OCI-LY7 (cell line): ENCODE results near the gene SLC22A4. TPM values are rescaled to one million over a fixed set of nuclear protein-coding genes. Genes with fewer than 3 reads are reported as not detected.

Experiments used
- BruUV-seq: library from RNA; stranded (reverse); fragments of 400-500 nt; replicated peaks from 2 replicates; lab custom pipeline; 2021; lab: Mats Ljungman, UMichigan
- CTCF ChIA-PET: fragments of 300-600 bp; sonication (Branson Sonifier 250); formaldehyde crosslinking; loops from one replicate; lab custom pipeline; 2022; ENCODE audit warnings: antibody characterized with exemption; ENCODE audit not compliant: unreplicated experiment; lab: Charles Lee
- POLR2A ChIA-PET: fragments of 300-600 bp; sonication (Branson Sonifier 250); formaldehyde crosslinking; loops from one replicate; lab custom pipeline; 2022; ENCODE audit warnings: antibody characterized with exemption; lab: Charles Lee
- DNase-seq: peaks from one replicate; pipeline ENCODE4 v3.0.0-alpha.2; 2015; ENCODE audit warnings: low spot score
- H2AFZ ChIP-seq: fragments of 200-600 bp; sonication (generic), shearing (Covaris generic); 2 replicates; pipeline ENCODE4 v1.6.1; 2014; ENCODE audit warnings: mild to moderate bottlenecking, antibody characterized with exemption, low read length, moderate library complexity
- H3K27ac ChIP-seq: fragments of 200-600 bp; sonication (generic); 2 replicates; pipeline ENCODE4 v1.5.1; 2014; ENCODE audit warnings: mixed run types, low read depth, mild to moderate bottlenecking, moderate library complexity, low read length, inconsistent platforms; ENCODE audit not compliant: poor library complexity, severe bottlenecking
- H3K36me3 ChIP-seq: fragments of 200-600 bp; sonication (generic); 2 replicates; pipeline ENCODE4 v1.6.1; 2014; ENCODE audit warnings: mild to moderate bottlenecking, antibody characterized with exemption, low read length, moderate library complexity, mixed read lengths; ENCODE audit not compliant: insufficient read depth
- H3K4me1 ChIP-seq: fragments of 200-600 bp; sonication (generic); 2 replicates; pipeline ENCODE4 v1.5.1; 2014; ENCODE audit warnings: mild to moderate bottlenecking, low read length; ENCODE audit not compliant: insufficient read depth, poor library complexity, severe bottlenecking
- H3K4me2 ChIP-seq: fragments of 200-600 bp; sonication (generic); 2 replicates; pipeline ENCODE4 v1.6.1; 2014; ENCODE audit warnings: mild to moderate bottlenecking, low read length
- H3K4me3 ChIP-seq: fragments of 200-600 bp; sonication (generic); 2 replicates; pipeline ENCODE4 v1.5.1; 2014; ENCODE audit warnings: mild to moderate bottlenecking, low read depth, low read length; ENCODE audit not compliant: poor library complexity, severe bottlenecking
- H3K79me2 ChIP-seq: fragments of 200-600 bp; sonication (generic); 2 replicates; pipeline ENCODE4 v1.6.1; 2016; ENCODE audit warnings: low read depth, mild to moderate bottlenecking, low read length, moderate library complexity, mixed read lengths; ENCODE audit not compliant: insufficient read depth
- H3K9me2 ChIP-seq: fragments of 200-600 bp; sonication (generic); 2 replicates; pipeline ENCODE4 v1.6.1; 2016; ENCODE audit warnings: mild to moderate bottlenecking, low read length, mixed read lengths; ENCODE audit not compliant: insufficient read depth
- H3K9me3 ChIP-seq: fragments of 200-600 bp; sonication (generic); 2 replicates; pipeline ENCODE4 v1.6.1; 2014; ENCODE audit warnings: mild to moderate bottlenecking, mixed run types, low read length, mixed read lengths
- H4K20me1 ChIP-seq: fragments of 200-600 bp; sonication (generic); 2 replicates; pipeline ENCODE4 v1.6.1; 2014; ENCODE audit warnings: mild to moderate bottlenecking, antibody characterized with exemption, low read length, moderate library complexity, mixed read lengths; ENCODE audit not compliant: insufficient read depth
- EZH2phosphoT487 ChIP-seq: fragments of 200-600 bp; sonication (generic); IDR thresholded peaks from 2 replicates; pipeline ENCODE4 v1.6.1; 2018; ENCODE audit warnings: low read depth, borderline replicate concordance, mild to moderate bottlenecking, mixed run types, antibody characterized with exemption, low read length, moderate library complexity, mixed read lengths
- intact Hi-C: fragments of 100-400 bp; cut with micrococcal nuclease; formaldehyde crosslinking; loops from one replicate; pipeline ENCODE4 v1.10.0; 2022; ENCODE audit not compliant: unreplicated experiment
- total RNA-seq, 2 experiments: library from RNA; depleted of rRNA in 1 of 2; stranded (reverse); fragments of >200 nt in 1 of 2; shearing (Covaris generic) in 1 of 2; gene quantifications; 2 replicates each; pipeline ENCODE4 v1.2.3, GENCODE V29; 2014 to 2022
- TF ChIP-seq, protein P1 (sequence below): fragments of 200-600 bp; sonication (generic); conservative IDR thresholded peaks from 2 replicates; pipeline ENCODE4 v1.5.1; 2014; ENCODE audit warnings: mild to moderate bottlenecking, antibody characterized with exemption, low read length, moderate library complexity, mixed read lengths

Gene SLC22A4
- total RNA-seq, 2 experiments from 2014 or later, result not detected

DNA sequence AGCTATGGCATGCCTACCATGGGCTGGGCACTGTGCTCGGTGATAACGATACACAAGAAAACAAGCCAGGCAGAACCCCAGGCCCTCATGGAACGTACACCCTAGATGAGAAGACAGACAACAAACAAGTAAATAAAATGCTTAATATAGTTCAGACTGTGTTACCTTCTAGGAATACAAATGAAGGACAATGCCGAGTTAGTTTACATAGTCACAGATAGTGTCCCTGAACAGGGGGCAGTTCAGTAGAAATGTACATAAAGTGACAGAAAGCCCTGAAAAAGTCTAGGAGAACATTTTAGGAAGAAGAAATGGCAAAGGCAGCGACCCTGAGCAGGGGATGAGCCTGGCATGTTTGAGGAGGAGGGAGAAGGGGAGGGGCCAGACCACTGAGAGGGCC, 97.1 kb downstream of the SLC22A4 start:
- peaks cover 22% of the 10 kb centered on the region for H3K4me1 ChIP-seq
- no peaks in the 10 kb centered on the region for H4K20me1 ChIP-seq
- H3K27ac ChIP-seq, result no peak overlapping the region
- no peak overlapping the region for H3K4me3 ChIP-seq
- ChIA-PET POLR2A (interaction anchor here (0.7 kb wide), 1 partner anchor 14 kb away, joined by 3 read pairs; no protein-coding TSS in a partner anchor), CTCF (interaction anchor here (0.7 kb wide), 1 partner anchor 201 kb away, joined by 3 read pairs; no protein-coding TSS in a partner anchor)
- no peaks in the 10 kb centered on the region for H3K9me2 ChIP-seq
- H2AFZ ChIP-seq, result no peak overlapping the region
- intact Hi-C loops, result no loop called here
- no peaks in the 10 kb centered on the region for H3K9me3 ChIP-seq
- no TSS peak for BruUV-seq
- TF ChIP-seq, protein P1, sequence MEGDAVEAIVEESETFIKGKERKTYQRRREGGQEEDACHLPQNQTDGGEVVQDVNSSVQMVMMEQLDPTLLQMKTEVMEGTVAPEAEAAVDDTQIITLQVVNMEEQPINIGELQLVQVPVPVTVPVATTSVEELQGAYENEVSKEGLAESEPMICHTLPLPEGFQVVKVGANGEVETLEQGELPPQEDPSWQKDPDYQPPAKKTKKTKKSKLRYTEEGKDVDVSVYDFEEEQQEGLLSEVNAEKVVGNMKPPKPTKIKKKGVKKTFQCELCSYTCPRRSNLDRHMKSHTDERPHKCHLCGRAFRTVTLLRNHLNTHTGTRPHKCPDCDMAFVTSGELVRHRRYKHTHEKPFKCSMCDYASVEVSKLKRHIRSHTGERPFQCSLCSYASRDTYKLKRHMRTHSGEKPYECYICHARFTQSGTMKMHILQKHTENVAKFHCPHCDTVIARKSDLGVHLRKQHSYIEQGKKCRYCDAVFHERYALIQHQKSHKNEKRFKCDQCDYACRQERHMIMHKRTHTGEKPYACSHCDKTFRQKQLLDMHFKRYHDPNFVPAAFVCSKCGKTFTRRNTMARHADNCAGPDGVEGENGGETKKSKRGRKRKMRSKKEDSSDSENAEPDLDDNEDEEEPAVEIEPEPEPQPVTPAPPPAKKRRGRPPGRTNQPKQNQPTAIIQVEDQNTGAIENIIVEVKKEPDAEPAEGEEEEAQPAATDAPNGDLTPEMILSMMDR, result no peak
- no peak for TF ChIP-seq EZH2phosphoT487
- H3K4me2 ChIP-seq, result no peak overlapping the region
- H3K79me2 ChIP-seq, result no peaks in the 10 kb centered on the region
- DNase-seq, result no peak
- no peaks in the 10 kb centered on the region for H3K36me3 ChIP-seq

DNA sequence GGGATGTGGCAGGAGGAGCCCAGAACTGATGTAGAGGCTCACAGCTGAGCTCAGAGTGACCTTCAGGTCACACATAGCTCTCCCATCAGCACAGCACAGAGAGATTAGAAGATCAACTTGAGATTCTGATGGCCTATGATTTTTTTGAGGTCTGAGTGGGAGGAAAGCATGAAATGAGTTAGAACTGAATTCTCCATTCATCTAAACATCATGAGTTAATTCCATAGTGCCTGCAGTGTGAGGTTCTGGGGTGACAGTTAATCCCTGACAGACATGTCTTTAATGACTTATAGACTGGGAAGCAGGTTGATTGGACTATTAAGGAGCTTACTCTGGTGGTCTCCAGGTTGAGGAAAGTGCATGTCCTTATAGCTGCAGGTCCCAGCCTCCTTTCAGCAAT, 97.7 kb downstream of the SLC22A4 start:
- Histone ChIP-seq H2AFZ (no peak overlapping the region), H3K36me3 (no peaks in the 10 kb centered on the region), H3K4me1 (peaks cover 17% of the 10 kb centered on the region), H4K20me1 (no peaks in the 10 kb centered on the region), H3K79me2 (no peaks in the 10 kb centered on the region), H3K27ac (no peak overlapping the region), H3K4me3 (no peak overlapping the region), H3K4me2 (no peak overlapping the region), H3K9me2 (no peaks in the 10 kb centered on the region), H3K9me3 (no peaks in the 10 kb centered on the region)
- intact Hi-C loops, result no loop called here
- no peak for TF ChIP-seq EZH2phosphoT487
- TF ChIP-seq, protein P1, result no peak
- ChIA-PET POLR2A (interaction anchor here (0.9 kb wide), 1 partner anchor 106 kb away, joined by 3 read pairs; no protein-coding TSS in a partner anchor), CTCF (interaction anchor here (0.6 to 0.8 kb wide), 2 partner anchors 109 to 133 kb away, joined by 3 read pairs; no protein-coding TSS in a partner anchor)
- no TSS peak for BruUV-seq
- no peak for DNase-seq

DNA sequence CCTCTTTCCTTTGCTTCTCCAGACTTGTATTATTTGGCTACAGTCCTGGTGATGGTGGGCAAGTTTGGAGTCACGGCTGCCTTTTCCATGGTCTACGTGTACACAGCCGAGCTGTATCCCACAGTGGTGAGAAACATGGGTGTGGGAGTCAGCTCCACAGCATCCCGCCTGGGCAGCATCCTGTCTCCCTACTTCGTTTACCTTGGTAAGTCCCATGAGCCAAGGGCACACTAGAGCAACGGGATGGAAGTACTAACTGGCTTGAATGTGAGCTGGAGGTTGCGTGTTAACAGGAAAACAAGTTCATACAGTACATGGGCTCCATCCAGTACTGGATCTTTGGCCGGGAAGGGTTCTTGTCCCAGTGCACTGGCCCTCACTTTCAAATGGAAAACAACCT, 98.2 kb downstream of the SLC22A4 start:
- intact Hi-C loops, result no loop called here
- no peaks in the 10 kb centered on the region for H3K36me3 ChIP-seq
- no peak overlapping the region for H3K4me3 ChIP-seq
- no peaks in the 10 kb centered on the region for H3K9me3 ChIP-seq
- no TSS peak for BruUV-seq
- H3K4me1 ChIP-seq, result peaks cover 14% of the 10 kb centered on the region
- H2AFZ ChIP-seq, result no peak overlapping the region
- POLR2A ChIA-PET, result interaction anchor here (0.9 kb wide), 1 partner anchor 106 kb away, joined by 3 read pairs; no protein-coding TSS in a partner anchor
- DNase-seq, result no peak
- no peaks in the 10 kb centered on the region for H4K20me1 ChIP-seq
- H3K4me2 ChIP-seq, result no peak overlapping the region
- TF ChIP-seq EZH2phosphoT487, result no peak
- TF ChIP-seq, protein P1, result no peak
- no peak overlapping the region for H3K27ac ChIP-seq
- H3K79me2 ChIP-seq, result no peaks in the 10 kb centered on the region
- CTCF ChIA-PET, result interaction anchor here (0.6 to 0.8 kb wide), 2 partner anchors 108 to 133 kb away, joined by 3 read pairs; no protein-coding TSS in a partner anchor
- H3K9me2 ChIP-seq, result no peaks in the 10 kb centered on the region
